ENCODE results near the gene MAP3K12.

The MAP3K12 gene

GRCh38 chr12:53515291-53515680, 16.0 kb upstream of the MAP3K12 start:
- H3K4me1 ChIP-seq, result no peaks in the 10 kb centered on the region
- no peak overlapping the region for H3K27ac ChIP-seq
- H2AFZ ChIP-seq, result no peak overlapping the region
- no peak overlapping the region for H3K4me2 ChIP-seq (ENCODE audit: low read length)
- no peaks in the 10 kb centered on the region for H3K36me3 ChIP-seq (ENCODE audit: control insufficient read depth, insufficient read depth, low read length)
- no peak for TF ChIP-seq CTCF (IDR thresholded peaks at IDR 0.05)
- no peak overlapping the region for H3K9ac ChIP-seq
- no peaks in the 10 kb centered on the region for H3K79me2 ChIP-seq
- H3K27me3 ChIP-seq (ENCODE audit: control insufficient read depth, insufficient read depth, low read length), result no peaks in the 10 kb centered on the region
- H3K9me3 ChIP-seq (ENCODE audit: control insufficient read depth, low read length), result no peaks in the 10 kb centered on the region
- H3K4me3 ChIP-seq (ENCODE audit: low read depth, low read length), result no peak overlapping the region

- no peaks in the 10 kb centered on the region for H3K27me3 ChIP-seq (ENCODE audit: control insufficient read depth, insufficient read depth, low read length)
- no peak overlapping the region for H3K27ac ChIP-seq
- H3K9me3 ChIP-seq (ENCODE audit: control insufficient read depth, low read length), result no peaks in the 10 kb centered on the region
- no peak overlapping the region for H2AFZ ChIP-seq
- no peak overlapping the region for H3K9ac ChIP-seq
- H3K4me2 ChIP-seq (ENCODE audit: low read length), result no peak overlapping the region
- H3K79me2 ChIP-seq, result no peaks in the 10 kb centered on the region
- no peaks in the 10 kb centered on the region for H3K4me1 ChIP-seq
- H3K4me3 ChIP-seq (ENCODE audit: low read depth, low read length), result no peak overlapping the region
- H3K36me3 ChIP-seq (ENCODE audit: control insufficient read depth, insufficient read depth, low read length), result no peaks in the 10 kb centered on the region
- TF ChIP-seq CTCF (IDR thresholded peaks at IDR 0.05), result no peak
Measured at GRCh38 chr12:53514628-53515290, 15.5 kb upstream of the MAP3K12 start.

GRCh38 chr12:53513712-53514410, 14.6 kb upstream of the MAP3K12 start:
- Histone ChIP-seq H3K27me3 (ENCODE audit: control insufficient read depth, insufficient read depth, low read length) (no peaks in the 10 kb centered on the region), H2AFZ (no peak overlapping the region), H3K4me3 (ENCODE audit: low read depth, low read length) (no peak overlapping the region), H3K4me2 (ENCODE audit: low read length) (no peak overlapping the region), H3K9ac (no peak overlapping the region), H3K27ac (no peak overlapping the region), H3K79me2 (no peaks in the 10 kb centered on the region), H3K36me3 (ENCODE audit: control insufficient read depth, insufficient read depth, low read length) (no peaks in the 10 kb centered on the region), H3K9me3 (ENCODE audit: control insufficient read depth, low read length) (no peaks in the 10 kb centered on the region), H3K4me1 (no peaks in the 10 kb centered on the region)
- no peak for TF ChIP-seq CTCF (IDR thresholded peaks at IDR 0.05)

- TF ChIP-seq CTCF (IDR thresholded peaks at IDR 0.05), result no peak
- H3K79me2 ChIP-seq, result no peaks in the 10 kb centered on the region
- no peak overlapping the region for H3K27ac ChIP-seq
- no peak overlapping the region for H3K4me2 ChIP-seq (ENCODE audit: low read length)
- no peaks in the 10 kb centered on the region for H3K9me3 ChIP-seq (ENCODE audit: control insufficient read depth, low read length)
- H3K9ac ChIP-seq, result no peak overlapping the region
- no peaks in the 10 kb centered on the region for H3K27me3 ChIP-seq (ENCODE audit: control insufficient read depth, insufficient read depth, low read length)
- no peak overlapping the region for H3K4me3 ChIP-seq (ENCODE audit: low read depth, low read length)
- no peak overlapping the region for H2AFZ ChIP-seq
- no peaks in the 10 kb centered on the region for H3K4me1 ChIP-seq
- no peaks in the 10 kb centered on the region for H3K36me3 ChIP-seq (ENCODE audit: control insufficient read depth, insufficient read depth, low read length)
Measured at GRCh38 chr12:53510181-53510812, 11.0 kb upstream of the MAP3K12 start.

All from parathyroid adenoma (tissue), 2 donors.